AML-193 (cell line): ENCODE results near the gene POLR3K.

Source experiments
- DNase-seq, 2 experiments: peaks; one replicate each; lab custom pipeline; 2025; lab: John Stamatoyannopoulos, UW

The POLR3K gene

DNA sequence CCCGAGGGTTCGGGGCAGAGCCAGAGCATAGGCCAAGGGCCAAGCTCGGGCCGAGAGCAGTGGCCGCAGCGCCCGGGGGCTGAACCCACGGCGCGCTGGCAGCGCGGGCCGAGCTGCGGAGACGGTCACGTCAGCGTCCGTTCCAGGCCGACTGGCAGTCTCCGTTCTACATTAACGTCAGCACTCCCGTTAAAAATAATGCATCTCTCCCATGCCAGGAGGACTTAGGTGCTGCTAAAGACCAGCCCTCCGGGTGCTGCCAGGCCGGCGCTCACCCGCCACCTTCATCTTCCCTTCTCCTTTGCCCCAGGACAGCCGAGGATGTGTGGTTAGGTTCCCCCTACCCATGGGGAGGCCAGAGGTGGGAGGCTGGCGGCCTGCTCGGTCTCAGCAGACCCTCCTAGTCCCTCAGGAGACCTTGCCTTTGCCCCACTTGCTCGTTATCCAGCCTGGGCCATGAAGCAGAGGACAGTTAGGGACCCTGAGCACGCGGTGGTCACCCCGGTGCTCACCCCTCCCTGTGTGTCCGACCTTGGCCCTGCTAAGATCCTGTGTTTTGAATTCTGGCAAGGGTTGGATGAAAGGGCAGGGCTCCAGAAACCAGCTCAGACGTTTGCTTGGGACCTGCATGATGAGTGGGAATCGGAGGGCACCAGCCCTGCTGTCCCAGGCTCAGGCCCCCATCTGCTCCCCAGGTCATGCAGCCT lies 25.2 kb upstream of the POLR3K start:
- DNase-seq: no peak

DNA sequence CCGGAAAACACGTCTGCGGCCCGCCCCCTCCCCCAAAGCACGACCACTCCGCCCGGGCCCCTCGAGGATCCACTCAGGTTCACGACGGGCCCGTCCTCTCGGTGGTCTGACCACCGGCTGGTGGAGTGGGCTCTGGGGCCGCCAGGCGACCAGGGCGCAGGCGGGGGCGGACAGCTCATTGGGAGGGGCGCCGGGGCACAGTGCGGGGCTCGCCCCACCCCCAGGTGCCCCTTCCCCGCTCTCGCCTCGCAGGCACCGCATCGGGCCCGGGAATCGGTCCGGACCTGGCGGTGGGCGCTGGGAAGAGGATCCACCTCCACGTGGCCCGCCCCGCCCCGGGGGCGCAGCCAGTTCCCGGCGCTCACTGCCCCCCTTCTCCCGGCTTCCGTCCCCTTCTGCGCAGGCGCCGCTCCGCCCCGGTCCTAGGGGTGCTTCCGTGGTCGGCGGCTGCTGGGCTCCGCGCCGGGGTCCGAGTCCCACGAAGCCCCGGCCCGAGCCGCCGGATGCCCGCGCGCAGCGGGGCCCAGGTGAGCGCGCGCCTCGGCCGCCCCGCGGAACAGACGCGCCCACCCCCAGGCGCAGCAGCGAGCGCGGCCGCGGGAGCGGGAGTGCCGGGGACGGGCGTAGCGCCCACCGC lies 24.5 kb upstream of the POLR3K start, which contains the start of gene MPG:
Gene MPG (plus strand): TSS at position 419 of the 637 bp plus-strand sequence. CDS start 85 bp downstream, at position 504.
- peak; percentile 42 to 59 for DNase-seq

DNA sequence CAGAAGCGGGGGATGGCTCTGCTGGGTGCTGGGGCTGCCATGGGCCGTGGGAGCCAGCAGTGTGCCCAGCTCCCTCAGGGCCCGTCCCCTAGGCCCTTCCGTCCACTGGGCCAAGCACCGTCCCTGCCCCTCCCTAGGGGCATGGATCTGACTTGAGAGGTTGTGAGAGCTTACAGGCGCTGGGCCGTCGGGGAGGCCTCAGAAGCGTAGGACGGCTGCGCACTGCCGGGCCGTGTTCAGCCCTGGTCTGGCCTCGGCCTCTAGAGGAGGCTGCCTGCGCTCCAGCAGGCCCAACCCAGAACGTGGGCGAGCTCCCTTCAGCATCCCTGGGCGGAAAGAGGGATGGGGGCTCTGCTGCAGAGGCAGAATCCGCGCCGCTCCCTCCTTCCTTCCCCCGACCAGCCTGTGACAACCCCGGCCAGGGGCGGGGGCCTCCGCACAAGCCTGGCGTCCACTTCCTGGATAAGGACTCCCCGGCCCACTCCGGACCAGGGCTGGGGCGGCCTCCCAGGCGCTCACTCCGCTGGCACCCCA lies 23.9 kb upstream of the POLR3K start:
- peak; percentile 12 to 24 for DNase-seq

DNA sequence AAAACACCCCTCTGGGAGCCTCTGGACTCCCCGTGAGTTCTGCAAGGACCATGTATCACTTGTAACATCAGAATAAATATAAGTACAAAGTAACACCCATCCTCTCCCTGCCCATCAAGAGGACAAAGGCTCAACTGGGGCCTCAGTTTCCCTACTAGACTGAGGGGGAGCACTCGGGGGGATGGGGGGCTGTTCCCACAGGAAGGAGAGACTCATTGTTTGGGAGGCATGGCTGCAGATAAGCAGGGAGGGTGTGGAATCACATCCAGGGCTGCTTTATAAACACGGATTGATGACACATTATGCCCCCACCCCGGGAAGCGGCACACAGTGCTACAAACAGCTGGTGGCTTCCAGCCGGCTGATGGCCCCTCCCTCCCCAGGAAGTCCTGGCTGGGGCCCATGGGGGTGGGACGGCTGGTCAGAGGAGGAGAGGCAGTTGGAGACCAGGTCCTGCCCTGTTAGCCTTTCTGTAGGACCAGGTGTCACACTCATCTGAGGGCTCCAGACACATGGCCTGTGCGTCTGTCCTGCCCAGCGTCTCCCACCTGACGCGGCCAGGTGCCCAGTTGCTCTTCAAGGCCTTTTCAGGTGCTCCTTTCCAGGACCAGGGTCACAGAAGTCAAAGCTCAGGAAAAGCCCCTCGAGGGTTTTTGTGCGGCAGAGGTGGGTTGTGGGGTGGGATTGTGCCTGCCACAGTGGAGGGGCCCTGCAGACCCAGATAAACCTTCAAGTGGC lies 23.3 kb upstream of the POLR3K start:
- peak; percentile 7 to 13 for DNase-seq

DNA sequence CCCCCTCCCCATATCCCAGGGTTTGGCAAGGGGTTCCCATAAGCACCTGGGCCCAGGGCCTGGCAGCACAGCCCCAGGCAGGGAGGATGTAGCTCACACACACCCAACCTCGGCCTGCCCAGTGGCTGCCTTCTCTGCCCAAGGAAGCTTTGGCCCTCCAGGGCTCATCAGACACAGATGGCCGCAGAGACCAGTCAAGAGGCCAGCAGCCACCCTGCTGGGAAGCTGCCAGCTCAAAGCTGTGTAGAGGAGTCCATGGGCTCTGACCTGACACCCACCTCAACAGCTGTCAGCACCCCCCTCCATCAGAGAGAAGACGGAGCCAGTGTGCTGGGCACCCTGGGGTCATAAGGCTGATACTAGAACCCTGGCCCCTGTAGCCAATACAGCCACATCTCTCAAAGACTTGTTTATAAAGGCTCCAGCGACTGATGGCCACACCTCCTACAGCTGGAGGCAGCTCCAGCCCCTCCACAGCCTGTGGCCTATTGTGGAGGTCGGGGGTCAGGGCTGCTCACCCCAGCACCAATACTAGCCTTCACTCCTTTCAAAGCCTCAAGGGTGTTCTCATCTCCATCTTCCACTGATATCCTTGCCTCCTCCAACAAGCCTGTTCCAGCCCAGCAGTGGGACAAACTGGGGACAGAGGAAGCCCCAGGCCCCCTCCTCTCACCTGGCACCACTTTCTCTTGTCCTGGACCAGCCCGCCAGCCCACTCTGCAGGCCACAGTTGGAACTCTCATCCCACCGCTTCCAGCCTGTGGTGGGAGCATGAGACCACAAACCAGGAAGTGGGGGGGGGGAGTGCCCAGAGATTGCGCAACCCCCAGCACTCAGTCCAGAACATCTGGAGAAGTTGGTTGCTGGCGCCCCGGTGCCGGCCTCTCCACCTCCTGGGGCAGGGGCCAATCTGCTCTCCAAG lies 22.4 kb upstream of the POLR3K start:
- DNase-seq: peak; percentile 74 to 76

DNA sequence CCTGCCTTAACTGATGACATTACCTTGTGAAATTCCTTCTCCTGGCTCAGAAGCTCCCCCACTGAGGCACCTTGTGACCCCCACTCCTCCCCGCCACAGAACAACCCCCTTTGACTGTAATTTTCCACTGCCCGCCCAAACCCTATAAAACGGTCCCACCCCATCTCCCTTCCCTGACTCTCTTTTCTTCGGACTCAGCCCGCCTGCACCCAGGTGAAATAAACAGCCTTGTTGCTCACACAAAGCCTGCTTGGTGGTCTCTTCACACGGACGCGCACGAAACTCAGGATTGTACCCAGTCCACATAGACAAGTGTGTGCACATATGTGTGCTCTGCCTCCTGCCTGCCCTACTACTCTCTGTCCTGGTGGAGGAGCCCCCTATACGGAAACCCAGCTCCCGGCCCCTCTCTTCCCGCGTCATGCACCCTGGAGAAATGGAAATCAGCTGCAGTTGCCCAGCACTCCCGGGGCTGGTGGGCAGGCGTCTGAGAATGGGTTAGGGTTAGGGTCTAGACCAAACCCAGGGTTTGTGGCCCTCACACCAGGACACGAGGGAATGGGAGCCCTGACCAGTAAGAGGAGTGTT lies 21.4 kb upstream of the POLR3K start:
- DNase-seq: no peak

DNA sequence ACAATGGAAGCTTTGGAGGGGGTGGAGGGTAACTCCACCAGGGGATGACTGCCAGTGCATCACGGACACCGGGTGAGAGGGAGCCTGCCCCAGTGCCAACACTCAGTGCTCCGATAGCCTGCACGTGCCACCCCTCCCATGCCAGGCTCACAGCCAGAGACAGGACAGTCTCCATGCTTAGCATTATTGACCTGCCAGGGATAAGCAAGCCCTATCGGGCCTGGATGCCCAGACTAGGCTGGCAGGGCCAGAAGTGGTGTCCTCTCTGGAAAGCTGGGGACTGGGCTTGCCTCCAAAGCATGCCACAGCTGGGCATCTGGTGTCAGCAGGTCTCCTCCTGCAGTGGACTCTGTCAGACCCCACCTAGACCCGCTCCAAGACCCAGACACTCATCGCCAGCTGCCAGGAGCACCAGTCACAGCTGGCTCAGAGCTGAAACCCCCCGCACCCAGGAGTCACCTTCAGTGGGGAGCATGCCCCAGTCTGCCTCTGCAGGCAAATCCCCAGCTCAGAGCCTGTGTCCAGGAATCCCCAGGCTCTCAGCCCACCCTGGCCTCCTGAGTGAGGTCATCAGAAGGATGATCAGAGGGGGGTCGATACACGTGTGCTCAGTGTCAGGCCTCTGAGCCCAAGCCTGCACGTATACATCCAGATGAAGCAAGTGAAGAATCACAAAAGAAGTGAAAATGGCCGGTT lies 20.8 kb upstream of the POLR3K start:
- DNase-seq: no peak

DNA sequence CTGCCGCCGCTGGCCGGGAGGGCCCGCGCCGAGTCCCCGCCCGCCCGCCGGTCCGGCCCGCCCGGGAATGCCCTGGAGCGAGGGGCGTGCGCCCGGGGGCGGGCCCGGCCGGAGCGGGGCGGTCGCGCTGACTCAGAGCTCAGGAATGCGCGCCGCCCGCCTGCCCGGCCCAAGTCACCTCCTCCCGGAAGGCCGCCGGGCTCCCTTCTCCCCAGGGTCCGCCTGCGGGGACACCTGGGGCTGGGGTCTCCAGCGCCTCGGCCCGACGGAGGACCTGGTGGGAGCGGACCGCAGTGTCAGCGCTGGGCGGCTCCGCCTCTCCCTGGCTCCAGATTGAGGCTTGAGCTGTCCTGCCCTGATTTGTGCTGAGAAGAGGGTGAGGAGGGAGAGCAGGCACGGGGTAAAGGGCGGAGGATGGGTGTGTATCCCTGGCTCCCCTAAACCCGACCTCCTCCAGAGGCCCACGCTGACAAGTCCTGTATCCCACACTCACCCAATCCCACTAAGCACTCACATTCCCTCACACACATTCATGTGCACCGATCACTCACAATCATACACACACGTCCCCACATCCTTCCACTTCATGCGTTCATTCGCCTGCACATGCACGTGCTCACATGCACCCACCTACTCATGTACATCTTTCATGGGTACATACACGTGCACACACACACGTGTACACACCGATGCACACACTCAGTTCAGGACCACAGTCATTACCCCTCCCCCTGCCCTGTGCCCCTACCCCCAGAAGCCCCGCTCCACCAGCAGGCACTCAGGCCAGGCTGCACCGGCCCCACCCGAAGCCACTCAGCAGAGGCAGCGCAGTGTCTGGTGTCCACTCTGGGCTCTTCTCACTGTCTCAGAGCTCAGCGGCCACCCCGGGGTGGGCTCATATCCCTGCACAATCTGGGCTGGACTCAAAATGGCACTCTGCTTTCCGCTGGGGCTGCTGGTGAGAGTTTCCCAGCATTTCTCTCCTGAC lies 19.4 kb upstream of the POLR3K start, which contains the start of gene RHBDF1:
Gene RHBDF1 (minus strand): TSS at position 71 of the 988 bp plus-strand sequence. CDS start 7,616 bp downstream, outside the sequence.
- DNase-seq: no peak

DNA sequence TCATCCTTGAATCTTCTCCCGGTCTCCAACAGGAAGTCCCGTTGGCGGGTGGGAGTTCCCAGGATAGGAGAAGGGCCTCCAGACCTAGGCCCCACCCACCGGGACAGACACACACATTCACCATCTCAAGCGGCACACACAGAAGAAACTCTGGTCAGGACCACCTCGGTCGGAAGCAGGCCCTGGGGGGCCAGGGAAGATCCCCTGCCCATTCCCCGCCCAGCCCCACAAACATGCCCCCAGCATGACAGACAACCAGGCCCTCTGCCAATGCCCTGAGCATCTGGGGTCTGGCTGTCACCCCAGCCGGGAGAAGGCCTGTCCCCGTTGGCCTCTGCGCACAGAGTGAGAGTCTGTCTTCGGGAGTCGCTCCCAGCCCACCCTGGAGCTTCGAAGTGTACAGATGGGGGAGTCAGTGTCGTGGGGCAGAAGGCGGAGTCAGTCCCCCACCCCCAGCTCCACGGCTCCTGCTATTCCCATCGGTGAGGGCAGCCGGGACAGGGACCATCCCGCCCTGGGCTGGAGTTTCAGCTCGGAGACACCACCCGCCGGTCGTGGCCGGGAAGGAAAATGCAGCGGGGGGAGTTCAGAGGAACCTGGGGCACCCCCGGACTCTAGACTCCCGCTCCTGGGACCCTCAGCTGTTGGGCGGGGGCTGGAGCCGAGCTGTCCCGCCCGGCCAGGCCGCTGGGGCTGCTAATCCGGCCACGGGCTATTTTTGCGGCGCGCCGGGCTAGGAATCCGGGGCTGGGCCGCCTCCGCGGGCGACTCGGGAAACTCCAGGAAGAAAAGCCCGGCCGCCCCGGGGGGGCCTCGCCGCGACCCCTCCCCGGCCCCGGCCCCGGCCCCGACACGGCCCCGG lies 18.4 kb upstream of the POLR3K start:
- no peak for DNase-seq

DNA sequence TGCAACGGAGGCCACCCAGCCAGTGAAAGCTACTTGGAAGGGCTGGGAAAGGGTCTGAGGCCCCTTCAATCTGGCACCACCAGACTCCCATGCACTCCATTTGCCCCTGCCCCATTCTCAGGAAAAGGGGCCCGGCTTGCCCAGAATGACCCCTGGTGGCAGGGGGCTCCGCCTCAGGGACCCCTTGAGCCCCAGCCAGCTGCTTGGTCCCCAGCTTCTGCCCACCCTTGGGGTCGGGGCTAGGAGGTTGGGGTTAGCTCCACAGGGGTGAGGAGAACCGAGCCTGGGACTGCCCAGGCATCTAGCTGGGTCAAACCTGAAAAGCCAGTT lies 17.8 kb upstream of the POLR3K start:
- DNase-seq: no peak

DNA sequence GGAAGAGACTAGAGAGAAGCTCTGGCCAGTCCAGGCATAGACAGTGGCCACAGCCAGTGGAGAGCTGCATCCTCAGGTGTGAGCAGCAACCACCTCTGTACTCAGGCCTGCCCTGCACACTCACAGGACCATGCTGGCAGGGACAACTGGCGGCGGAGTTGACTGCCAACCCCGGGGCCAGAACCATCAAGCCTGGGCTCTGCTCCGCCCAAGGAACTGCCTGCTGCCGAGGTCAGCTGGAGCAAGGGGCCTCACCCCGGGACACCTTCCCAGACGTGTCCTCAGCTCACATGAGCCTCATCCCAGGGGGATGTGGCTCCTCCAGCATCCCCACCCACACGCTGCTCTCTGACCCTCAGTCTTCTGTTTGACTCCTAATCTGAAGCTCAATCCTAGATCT lies 15.8 kb upstream of the POLR3K start:
- DNase-seq: no peak

DNA sequence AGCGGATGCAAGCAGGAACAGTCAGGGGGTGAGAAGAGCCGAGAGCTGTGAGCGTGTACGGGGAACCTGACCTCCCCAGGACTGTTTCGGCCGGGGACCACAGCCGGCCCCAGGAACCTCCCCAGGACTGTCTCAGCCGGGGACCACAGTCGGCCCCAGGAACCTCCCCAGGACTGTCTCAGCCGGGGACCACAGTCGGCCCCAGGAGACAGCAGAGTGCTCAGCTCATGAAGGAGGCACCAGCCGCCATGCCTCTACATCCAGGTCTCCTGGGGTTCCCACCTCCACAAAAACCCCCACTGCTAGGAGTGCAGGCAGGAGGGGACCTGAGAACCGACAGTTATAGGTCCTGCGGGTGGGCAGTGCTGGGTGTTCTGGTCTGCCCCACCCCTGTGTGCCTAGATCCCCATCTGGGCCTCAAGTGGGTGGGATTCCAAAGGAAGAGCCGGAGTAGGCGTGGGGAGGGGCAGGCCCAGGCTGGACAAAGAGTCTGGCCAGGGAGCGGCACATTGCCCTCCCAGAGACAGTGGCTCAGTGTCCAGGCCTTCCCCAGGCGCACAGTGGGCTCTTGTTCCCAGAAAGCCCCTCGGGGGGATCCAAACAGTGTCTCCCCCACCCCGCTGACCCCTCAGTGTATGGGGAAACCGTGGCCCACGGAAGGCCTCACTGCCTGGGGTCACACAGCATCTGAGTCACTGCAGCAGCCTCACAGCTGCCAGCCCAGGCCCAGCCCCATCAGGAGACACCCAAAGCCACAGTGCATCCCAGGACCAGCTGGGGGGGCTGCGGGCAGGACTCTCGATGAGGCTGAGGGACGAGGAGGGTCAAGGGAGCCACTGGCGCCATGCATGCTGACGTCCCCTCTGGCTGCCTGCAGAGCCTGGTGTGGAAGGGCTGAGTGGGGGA lies 14.7 kb upstream of the POLR3K start:
- no peak for DNase-seq

DNA sequence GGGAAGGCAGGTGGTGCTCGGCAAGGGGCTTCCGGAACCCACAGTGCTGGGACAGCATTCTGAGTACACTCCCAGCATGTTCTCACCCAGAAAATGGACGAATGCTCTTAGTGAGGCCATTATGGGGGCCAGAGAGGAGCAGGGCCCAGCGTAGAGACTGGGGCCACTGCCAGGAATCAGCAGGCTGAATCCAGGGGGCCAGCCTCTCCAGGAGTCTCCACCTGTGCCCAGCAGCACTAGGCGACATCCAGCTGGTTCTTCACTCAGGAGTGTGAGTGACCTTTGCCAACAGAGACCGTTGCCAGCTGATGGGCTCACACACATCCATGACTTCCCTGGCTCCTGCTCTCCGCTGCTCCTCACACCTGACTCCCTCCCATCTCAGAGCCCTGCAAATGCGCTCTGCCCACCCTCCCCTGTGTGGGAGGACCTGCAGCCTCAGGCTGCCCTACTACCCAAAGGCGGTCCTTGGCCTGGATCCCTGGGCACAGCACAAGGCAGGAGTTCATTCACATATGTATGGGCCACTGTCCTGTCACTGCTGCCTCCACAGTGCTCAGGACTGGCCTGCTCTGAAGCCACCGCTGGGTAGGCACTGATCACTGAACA lies 13.9 kb upstream of the POLR3K start:
- no peak for DNase-seq

DNA sequence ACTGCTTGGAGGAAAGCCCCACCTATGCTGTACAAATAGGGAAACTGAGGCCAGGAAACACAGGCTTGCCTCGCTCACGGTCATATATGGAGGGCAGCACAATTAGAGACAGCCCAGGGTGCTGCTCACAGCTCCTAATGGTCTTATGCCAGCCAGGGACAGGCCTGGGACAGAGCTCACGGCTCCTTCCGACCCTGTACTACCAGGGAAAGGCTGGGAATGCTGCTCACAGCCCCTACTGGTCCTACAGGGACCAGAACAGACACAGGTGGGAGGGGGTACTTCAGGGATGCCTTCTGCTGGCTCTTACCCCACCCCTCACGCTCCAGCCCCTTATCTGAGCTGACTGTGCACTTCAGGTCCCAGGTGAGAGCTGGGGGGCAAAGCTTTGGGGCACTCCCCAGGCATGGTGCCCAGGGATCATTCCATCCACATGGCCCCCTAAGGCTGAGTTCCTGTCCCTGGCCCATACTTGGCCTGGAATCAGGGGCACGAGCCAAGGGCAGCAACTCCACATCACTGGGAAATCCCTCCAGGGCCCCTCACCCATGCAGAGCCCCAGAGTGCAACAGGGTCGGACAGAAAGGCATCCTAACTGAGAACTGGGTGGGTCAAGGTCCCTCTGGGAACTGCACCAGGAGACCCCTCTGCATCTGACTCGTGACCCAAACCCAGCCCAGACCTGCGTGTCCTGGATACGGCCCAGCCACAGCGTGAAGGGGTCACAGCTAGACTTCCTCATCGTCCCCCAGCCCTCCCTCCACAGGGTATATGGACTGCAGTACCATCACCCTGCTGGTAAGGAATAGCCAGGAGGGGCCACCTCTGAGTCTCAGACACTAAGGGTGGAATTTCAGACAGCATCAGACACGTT lies 13.1 kb upstream of the POLR3K start:
- no peak for DNase-seq

DNA sequence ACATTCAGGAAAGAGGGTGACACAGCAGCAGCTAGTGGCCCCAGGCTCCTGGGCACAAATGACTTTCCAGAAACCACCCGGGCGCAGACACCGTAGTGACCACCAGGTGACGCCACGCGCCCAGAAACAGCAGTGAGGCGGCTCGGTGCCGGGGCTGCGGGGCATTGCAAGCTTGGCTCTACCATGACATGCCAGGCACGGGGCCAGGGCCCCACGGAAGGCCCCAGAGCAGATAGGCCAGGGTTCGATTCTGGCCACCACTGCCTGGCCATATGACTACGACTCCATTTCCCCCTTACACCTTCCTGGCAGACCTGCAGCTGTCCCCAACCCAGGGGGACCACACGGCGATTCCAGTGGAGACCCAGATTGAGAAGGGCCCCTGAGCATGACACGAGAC lies 12.3 kb upstream of the POLR3K start:
- peak; percentile 78 to 79 for DNase-seq

DNA sequence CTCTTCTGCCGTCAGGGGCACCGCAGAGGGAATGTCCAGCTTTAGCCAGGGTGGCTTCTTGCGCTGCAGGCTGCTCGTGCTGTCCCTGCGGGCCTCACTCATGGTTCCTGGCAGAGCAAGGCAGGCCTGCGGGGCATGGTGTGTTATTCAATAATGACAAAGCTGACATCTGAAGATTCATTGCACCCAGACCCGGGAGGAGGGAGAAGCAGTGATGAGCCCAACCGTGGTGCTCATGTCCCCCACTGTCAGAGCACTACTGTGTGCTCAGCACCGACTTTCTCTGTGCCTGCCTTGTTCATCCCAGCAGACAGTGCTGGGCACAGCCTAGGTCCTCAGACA lies 11.5 kb upstream of the POLR3K start:
- no peak for DNase-seq
